Inflammatory macrophage treated with lipopolysaccharide for 1 hour (primary cell): ENCODE data around the gene ENTPD1.
"Not testable (repeated sequence)": the region's sequence is repeated elsewhere in the genome, so short reads cannot be mapped to it uniquely, and the experiment has no call there.

Experiments used
- DNase-seq, 2 donors: peaks; one replicate each; pipeline ENCODE4 v3.0.0-alpha.2; 2020 to 2022

The ENTPD1 gene, protein sequence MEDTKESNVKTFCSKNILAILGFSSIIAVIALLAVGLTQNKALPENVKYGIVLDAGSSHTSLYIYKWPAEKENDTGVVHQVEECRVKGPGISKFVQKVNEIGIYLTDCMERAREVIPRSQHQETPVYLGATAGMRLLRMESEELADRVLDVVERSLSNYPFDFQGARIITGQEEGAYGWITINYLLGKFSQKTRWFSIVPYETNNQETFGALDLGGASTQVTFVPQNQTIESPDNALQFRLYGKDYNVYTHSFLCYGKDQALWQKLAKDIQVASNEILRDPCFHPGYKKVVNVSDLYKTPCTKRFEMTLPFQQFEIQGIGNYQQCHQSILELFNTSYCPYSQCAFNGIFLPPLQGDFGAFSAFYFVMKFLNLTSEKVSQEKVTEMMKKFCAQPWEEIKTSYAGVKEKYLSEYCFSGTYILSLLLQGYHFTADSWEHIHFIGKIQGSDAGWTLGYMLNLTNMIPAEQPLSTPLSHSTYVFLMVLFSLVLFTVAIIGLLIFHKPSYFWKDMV

DNA sequence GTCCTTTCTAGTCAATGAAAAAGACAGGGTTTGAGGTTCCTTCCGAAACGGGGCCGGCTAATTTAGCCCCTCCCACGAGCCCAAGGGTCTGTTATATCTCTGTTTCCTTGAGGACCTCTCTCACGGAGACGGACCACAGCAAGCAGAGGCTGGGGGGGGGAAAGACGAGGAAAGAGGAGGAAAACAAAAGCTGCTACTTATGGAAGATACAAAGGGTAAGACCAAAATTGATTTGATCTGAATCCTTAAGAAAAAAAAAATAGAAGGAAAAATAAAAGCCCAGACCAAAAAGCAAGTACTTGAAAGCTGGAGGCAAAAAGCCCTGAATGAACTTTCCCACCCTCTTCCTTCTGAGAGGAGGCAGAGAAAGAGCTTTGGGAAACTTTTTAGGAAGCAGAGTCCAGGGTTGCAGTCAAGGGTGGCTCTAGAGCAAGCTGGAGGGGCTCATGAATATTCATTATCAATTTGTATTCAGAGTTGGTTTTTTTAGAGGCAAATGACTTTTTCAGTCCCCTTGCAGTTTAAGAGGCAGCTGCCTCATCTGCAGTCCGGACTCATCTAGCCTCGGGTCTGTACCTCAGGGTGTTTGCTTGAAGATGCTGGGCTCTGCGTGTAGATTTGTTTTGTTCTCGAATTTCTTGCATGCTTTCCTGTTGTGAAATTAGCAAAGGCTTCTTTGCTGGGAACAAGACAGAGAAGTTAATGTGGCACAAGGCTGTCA is at the start of gene ENTPD1:
Gene ENTPD1 (plus strand): TSS at position 123 of the 721 bp plus-strand sequence. CDS start 77 bp downstream, at position 200.
- DNase-seq, result peak; percentile 66 to 79

DNA sequence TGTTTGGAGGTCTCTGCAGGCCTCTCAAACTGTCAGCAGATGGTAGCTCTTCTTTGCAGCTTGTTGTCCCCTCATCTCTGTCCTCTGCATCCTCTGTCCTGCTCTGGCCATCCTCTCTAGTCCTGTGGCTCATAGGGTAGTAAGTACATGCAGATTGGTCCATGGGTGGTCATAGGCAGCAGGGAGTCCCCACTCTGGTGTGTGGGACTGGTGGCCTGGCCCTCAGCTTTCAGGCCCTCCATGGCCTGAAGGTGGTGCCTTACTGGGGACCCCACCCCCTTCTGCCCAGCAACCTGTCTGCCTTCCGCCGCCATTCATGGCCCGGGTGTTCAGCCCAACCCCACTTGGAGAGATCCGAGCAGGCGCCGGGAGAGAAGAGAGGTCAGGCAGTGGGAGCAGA is 49.4 kb upstream of the ENTPD1 start:
- DNase-seq, result no peak

DNA sequence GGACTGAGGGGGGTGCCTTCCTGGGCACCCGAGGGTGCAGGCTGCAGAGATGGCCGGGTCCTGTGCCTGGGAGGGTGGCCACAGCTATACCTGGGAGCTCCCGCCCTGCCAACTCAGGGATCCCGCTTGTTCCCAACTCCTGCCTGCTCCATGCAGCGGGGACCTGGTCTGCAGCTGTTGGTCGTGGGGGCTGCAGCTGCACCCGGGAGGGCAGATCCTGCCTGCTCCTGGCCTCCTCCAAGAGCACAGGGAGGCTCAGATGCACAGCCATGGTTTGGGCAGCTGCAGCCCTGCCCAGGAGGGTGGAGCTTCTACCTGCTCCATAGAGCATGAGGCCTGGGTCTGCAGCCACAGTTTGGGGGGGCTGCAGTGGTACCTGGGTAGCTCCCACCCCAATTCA is 49.0 kb upstream of the ENTPD1 start:
- DNase-seq, result no peak

DNA sequence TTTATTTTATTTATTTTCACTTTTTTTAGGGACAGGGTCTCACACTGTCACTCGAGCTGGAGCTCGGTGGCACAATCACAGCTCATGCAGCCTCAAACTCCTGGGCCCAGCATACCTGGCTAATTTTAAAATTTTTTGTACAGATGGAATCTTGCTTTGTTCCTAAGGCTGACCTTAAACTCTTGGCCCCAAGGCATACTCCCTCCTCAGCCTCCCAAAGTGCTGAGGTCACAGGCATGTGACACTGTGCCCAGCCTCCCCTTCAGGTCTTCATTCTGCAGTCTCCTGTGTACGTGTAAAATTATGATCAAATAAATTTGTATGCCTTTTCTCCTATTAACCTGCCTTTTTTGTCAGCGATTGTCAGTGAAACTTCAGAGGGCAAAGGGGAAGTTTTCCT is 44.5 kb upstream of the ENTPD1 start:
- no peak for DNase-seq

DNA sequence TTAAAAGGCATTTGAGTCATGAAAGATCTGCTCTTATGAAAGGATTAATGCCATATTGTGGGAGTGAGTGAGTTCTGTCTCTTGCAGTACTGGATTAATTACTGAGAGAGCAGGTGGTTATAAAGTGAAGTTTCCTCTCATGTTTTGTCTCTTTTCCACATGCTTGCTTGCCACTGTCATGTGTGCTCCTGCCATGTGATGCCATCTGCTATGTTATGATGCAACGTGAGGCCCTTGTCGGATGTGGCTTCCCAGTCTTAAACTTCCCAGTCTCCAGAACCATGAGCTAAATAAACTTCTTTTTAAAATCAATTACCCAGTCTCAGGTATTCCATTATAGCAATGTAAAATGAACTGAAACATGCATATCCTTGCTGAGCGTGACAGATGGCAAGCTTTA is 39.5 kb upstream of the ENTPD1 start:
- DNase-seq, result peak; percentile 23 to 34

DNA sequence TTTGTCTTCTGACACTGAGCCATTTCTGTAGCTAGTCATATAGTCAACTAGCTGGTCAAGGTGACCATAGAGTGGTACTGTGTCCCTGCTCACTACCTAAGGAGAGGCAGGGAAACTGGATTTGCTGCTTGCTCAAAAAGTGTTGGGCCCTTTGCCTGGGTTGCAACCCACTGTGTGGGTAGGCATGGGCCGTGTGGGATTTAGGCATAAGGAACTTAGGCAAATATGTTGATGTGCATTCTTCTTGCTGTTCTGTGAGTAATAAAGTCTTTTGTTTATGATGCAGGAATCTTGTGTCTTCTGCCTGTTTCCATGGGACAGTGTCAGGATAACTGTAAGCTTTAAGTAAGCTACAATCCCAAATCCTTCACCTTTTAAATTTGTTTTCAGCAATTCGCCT is 39.1 kb upstream of the ENTPD1 start:
- peak in 1 of 2 donors; percentile 41 for DNase-seq

DNA sequence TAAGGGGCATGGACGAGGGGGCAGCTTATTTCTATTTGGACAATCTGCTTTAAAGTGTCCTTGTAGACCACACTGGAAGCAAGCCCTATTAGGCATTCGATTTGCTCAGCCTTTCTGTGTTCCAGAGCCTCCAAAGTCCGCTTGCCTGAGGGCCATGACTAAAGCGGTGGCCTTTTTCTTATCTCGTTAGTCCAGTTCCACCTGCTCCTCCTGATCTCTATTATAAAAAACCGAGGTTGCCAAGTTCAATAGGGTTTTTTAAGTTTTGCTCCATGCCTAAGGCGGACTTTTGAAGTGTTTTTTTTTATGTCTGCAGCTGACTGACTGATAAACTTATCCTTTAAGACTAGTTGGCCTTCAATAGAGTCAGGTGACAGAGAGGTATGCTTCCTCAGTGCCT is 35.2 kb upstream of the ENTPD1 start:
- DNase-seq, result not testable (repeated sequence)

DNA sequence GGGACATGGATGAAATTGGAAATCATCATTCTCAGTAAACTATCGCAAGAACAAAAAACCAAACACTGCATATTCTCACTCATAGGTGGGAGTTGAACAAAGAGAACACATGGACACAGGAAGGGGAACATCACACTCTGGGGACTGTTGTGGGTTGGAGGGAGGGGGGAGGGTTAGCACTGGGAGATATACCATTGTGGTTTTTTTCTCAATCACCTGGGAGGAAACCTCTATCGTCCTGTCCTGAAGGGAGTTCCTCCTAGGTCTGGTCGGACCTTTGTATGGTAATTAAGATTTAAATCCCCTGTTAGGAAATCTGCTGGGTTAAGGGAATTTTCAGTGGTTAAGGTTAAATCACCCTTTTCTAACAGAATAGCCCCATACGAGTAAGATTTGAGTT is 33.5 kb upstream of the ENTPD1 start:
- not testable (repeated sequence) for DNase-seq

DNA sequence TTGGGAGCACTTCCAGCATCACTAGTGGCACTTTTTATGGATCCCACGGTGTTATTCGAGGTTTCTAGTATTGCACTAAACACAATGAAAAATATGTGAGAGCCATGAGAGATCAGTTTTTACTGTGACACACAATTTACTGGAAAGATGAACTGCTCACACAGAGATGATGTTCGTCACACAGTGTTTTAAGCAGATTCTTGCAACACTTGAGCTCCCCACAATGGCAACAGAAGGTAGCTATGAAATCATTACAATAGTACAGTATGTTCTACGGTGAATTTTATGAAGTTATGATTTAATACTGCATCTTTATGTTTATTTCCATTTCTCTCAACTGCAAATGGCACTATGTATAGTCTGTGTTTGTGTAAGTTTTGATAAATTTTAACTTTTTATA is 27.4 kb upstream of the ENTPD1 start:
- DNase-seq, result no peak

DNA sequence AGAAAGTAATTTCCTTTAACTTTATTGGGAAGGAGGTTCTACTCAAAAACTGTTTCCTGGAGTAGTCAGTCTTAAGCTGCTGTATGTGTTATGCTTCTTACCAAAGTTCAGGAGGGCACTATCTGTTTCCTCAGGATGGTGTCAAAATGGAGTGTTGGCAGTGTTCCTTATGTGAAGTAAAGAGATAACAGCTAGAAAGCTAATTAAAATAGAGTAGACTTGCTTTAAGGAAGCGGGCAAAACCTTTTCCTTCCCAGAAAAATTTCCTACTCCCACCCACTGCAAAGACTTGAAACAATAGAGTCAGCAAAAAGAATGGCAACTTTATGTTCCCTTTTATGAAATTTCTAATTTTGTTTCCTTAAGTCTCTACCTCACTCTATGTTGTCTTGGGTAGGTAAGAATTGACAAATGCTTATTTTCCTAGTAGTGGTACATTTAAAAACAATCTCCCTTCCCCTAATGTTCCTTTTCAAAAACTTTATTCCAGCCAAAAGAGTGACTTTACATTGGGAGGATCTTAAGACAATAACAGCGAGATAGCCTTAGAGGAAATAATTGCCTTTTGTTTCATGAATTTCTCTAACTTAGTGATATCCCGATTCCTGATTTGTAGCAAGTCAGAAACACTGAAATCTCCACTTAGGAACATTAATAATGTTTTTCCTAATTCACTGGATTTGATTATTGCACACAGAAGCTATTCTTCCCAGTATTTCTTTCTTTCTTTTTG is 26.5 kb upstream of the ENTPD1 start:
- DNase-seq, result peak; percentile 33 to 53

DNA sequence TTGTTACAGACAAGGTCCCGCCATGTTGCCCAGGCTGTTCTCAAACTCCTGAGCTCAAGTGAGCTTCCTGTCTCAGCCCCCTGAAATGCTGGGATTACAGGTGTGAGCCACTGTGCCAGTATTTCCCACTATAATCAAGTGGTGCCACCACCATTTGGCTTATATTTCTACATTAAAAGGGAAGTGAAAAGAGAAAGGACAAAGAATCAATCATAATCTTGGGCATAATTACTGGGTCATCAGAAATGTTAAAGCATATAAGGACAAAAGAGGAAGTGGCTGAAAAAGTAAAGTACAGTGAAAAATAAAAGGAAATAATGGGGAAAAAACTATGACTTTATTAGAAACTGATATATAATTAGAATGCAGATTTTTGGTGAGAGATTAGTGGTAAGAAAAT is 25.7 kb upstream of the ENTPD1 start:
- DNase-seq, result peak; percentile 41 to 53

DNA sequence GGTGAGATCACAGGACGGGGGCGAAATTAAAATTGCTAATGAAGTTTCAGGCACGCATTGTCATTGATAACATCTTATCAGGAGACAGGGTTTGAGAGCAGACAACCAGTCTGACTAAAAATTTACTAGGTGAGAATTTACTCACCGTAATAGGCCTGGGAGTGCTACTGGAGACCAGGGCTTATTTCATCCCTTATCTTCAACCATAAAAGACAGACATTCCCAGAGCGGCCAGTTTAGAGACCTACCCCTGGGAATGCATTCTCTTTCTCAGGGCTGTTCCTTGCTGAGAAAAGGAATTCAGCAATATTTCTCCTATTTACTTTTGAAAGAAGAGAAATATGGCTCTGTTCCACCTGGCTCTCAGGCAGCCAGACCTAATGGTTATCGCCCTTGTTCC is 23.1 kb upstream of the ENTPD1 start:
- not testable (repeated sequence) for DNase-seq

DNA sequence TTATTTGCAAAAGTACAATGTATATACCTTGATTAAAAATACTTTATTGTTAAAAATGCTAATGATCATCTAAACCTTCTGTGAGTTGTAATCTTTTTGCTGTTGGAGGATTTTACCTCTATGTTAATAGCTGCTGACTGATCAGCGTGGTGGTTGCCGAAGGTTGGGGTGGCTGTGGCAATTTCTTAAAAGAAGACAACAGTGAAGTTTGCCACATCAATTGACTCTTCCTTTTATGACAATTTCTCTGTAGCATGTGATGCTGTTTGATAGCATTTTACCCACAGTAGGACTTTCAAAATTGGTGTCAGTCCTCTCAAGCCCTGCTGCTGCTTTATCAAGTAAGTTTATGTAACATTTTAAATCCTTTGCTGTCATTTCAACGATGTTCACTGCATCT is 16.9 kb upstream of the ENTPD1 start:
- no peak for DNase-seq

DNA sequence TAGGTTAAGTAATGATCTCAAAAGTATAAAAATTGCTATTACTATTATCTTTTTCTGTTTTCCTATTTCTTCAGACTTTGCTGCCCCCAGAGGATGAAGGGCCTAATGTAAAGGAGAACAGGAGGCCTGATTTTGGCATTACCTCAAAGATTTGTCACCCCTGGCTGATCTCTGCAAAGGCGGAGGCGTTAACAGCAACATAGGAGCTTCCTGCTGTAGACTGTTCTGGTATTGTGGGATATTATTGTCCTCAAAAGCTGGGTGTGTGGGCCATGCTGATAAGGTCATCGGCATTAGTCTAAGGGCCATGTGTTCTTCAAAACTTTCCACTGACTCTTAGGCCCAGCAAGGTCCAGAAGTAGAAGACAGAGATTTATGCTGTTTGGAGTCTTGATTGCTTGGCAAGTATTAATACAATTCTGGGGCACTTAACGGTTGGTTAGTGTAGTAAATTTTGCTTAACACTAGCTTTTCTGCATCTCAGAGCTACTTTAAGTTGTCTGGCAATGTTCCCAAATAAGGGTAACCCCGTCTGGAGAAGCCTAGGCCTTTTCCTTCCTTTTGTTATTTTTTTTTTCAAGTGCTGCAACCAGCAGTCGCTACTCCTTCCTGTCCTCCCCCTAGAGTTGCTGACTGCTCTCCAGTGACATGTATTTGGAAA is 14.0 kb upstream of the ENTPD1 start:
- peak; percentile 64 to 93 for DNase-seq

DNA sequence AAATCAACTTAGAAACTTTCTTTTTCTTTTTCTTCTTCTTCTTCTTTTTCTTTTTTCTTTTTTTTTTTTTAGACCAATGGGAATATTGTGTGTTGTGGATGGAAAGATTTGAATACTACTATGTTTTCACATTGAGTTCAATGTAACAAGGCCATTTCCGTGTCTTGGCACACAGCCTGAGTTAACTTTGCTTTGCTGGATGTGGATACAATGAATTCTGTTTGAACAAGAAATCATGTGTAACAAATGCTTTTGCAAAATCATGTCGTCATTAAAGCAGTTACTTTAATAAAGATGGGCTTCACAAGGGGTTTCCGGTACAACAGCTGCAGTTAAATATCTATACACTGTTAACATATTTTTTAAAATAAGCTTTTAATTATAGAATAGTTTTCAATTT is 13.5 kb upstream of the ENTPD1 start:
- no peak for DNase-seq

DNA sequence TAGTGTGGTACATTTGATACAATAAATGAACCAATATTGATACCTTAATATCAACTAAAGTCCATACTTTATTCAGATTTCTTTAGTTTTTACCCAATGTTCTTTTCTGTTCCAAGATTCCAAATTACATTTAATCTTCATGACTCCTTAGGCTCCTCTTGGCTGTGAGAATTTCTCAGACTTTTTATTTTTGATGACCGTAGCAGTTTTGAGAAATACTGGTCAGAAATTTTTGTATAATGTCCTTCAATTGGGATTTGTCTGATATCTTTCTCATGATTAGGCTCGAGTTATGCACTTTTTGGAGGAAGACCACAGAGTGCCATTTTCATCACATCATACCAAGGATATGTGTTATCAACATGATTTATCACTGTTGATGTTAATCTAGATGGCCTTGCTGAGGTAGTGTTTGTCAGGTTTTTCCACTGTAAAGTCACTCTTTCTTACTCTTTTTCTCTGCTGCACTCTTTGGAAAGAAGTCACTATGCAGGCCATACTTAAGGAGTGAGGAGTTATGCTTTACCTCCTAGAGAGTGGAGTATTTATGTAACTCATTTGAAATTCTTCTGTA is 12.9 kb upstream of the ENTPD1 start:
- DNase-seq, result no peak

DNA sequence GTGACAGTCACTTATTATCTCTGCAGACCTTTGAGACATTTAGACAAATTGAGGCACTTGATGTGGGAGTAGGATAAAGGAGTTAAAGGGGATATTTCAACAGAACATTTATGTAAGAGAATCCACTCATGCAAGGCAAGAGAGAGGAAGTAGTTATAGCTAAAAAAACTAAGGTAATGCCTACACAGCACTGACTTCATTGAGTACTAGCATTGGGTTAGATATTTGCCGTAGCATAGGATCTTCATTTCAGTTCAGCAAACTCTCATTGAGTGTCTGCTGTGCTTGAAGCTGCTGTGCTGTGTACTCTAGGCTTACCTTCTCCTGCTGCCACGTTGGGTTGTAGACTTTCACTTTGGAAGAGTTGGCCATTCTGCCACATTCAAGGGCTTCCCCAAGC is 10.5 kb upstream of the ENTPD1 start:
- peak in 1 of 2 donors; percentile 71 for DNase-seq

DNA sequence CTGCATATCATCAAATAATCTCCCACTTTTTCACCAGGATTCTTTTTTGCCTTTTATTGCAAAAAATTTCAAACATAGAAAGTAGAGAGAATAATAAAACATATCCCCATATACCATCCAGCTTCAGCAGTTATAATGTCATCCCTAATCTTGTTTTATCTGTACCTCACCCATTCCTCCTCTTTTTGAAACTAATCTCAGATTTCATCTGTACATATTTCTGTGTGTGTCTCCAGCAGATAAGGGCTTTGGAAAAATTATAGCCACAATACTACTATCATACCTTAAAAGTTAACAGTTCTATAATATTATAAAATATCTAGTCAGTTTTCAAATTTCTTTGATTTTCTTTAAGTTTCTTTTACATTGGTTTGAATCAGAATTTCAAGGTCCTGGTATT is 7.6 kb upstream of the ENTPD1 start:
- DNase-seq, result no peak

DNA sequence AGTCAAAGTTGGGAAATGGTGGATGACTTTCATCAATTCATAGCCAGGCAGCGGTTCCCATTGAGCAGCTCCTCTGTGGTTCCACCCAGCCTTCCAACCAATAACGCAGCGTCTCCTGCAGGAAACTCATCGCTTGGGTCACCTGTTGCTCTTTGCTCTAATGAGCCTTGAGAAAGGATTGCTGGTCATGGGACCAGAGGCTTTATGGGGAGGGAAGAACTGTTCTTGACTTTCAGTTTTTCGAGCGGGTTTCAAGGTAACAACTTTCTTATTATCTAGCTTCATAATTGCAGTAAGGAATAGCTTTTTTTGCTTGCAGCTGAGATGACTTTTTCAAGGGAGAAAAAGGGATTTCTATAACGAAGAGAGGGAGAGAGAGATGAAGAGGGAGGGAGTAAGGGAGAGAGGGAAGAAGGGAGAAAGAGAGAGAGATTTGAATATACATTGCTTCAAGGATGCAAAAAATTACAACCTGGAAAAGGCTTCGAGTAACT is 405 bp upstream of the ENTPD1 start:
- DNase-seq, result peak; percentile 62 to 91

DNA sequence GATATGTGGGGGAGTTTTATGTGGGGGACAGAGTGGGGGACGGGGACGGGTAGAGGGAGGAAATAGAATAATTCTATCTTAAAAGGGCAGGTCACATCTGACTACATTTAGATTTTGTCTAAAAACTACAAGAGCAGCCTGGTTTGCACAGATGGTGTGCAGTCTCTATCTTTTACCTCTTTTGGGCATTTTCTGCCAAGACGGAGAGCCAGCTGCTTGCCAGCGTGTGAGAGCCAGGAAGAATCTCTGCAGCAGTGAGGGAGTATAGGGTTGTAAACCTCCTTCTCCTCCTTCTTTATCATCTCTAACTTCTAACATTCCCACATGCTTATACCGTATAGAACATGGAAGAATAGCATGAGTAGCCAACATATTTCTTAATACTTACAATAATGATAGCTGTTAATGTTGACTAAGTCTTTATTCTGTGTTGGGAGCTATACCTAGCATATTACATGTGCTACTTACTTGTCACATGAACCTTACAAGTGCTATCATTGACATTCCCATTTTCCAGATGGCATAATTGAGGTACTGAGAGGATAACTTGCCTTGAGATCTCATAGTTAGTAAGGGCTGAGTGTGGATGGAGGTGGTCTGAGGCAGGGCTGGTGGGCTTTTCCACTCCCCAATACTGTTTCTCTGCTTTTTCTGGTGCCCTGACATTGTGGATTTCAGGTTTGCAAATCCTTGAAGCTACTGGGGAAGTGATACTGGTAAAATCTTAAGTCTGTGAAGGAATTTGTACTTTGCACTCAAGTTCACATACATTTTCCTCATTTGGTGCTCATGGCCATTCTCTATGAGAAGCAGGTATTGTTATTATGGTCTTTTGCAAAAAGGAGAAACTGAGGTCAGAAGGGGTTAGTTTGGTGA is 1.1 kb downstream of the ENTPD1 start:
- DNase-seq, result no peak

DNA sequence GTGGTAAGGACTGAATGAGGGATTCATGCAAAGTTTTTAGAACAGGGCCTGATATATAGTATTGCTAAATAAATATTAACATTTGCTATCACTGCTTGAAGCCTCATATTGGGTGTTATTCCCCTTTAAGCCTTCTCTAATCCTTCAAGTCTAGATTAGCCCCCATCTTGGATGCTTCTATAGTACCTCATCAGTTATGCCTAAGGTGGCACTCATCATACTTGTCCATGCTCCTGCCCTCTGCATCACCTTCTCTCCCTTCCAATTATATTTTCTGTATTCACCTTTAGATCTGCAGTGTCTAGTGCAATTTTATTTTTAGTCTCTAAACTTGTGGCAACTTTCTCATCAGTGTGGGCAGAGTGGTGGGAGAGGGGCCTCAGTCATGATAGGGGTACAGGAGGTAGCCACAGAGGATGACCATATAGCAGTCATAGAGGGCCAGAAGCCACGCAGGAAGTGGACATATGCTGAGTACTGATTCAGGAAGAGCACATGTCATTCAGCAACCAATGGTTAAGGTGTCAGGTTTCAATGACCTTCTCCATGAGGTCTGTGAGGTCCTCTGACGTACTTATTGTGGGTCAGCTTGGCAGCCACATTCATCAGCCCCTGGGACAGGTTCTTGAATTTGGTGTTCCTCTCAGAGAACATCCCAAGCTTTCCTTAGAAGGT is 2.5 kb downstream of the ENTPD1 start:
- DNase-seq, result no peak
